Measurements from ENCODE around the gene SYCN.

The SYCN gene

DNA sequence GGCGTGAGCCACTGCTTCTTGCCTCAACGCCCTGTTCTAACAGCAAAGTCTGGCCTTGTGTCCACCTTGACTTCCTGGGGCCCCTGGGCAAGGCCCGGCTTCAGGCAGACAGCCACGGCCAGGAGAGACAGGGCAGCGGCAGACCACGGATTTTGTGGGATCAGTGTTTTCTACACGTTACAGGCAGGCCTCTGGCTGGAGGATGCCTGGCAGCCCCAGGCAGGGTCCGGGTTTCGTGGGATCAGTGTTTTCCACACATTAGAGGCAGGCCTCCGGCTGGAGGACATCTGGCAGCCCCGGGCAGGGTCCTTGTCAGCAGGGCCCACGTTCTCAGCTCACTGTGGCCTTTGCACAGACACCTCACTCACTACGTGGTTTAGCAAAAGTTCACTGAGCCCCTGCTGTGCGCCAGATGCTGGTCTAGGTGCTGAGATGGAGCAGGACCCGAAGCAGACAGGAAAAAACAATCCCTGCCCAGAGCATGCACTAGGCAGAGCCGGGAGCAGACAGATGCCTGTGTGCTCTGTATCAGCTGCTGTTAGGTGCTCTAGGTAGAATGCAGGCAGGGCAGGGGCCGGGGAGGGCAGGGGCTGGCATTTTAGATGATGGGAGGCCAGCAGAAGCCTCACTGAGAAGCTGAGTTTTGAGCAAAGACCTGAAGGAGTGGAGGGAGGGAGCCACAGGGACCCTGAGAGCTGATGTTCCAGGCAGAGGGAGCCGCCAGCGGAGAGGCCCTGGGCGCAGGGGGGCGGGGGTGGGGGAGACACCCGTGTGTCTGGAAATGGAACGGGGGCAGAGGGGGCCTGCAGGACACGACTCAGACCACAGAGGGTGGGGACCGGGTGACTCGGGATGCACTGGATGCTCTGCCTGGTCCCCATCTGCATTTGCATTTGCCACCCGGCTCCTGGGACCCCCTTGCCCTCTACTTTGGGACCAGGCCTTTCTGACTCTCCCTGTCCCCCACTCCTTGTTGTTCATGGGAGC lies 32.3 kb downstream of the SYCN start:
- Mint-ChIP-seq H3K27me3 (no peaks in the 10 kb centered on the region), H3K4me3 (no peak overlapping the region), H3K4me1 (no peaks in the 10 kb centered on the region), H3K27ac (no peak overlapping the region), H3K9me3 (no peaks in the 10 kb centered on the region)
- ATAC-seq (no peak), DNase-seq (no peak)

DNA sequence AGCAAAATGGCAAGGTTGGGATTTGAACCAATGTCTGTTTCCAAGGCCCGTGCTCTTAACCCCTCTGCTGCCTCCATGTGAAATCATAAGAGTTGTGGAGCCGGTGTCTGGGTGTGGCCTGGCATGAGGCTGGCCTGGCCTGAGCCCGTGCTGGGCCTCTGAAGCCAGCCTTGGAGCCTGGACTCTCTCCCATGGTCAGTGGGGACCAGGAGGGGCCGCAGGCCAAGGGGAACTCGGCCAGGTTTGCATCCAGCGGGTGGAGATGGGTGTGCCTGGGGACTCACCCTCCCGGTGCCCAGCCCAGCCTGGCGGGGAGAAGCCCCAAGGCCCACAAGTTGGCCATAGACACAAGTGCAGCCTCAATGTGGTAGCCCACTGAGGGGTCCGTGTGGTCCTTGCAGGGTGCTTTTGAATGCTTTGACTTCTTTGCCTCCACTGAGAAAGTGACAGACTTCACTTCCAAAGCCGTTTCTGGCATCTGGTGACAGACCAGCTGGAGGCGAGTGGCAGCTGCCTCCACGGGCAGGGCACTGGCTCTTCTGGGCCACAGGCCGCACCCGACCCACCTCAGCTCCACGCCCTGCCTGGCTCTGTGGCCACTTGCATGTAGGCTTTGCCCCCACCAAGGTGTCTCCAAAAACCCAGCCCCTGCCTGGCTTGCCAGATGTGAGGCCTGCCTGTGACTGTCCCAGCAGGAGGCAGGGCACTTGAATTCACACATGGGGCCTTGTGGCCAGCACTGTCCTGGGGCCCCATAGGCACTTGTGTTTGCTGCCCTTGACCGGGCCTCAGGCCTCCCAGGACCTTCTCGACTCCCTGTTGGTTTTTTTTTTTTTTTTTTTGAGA lies 33.5 kb downstream of the SYCN start:
- no peaks in the 10 kb centered on the region for H3K9me3 Mint-ChIP-seq
- H3K4me3 Mint-ChIP-seq: no peak overlapping the region
- DNase-seq: no peak
- H3K27me3 Mint-ChIP-seq: no peaks in the 10 kb centered on the region
- H3K27ac Mint-ChIP-seq: no peak overlapping the region
- H3K4me1 Mint-ChIP-seq: no peaks in the 10 kb centered on the region
- no peak for ATAC-seq

DNA sequence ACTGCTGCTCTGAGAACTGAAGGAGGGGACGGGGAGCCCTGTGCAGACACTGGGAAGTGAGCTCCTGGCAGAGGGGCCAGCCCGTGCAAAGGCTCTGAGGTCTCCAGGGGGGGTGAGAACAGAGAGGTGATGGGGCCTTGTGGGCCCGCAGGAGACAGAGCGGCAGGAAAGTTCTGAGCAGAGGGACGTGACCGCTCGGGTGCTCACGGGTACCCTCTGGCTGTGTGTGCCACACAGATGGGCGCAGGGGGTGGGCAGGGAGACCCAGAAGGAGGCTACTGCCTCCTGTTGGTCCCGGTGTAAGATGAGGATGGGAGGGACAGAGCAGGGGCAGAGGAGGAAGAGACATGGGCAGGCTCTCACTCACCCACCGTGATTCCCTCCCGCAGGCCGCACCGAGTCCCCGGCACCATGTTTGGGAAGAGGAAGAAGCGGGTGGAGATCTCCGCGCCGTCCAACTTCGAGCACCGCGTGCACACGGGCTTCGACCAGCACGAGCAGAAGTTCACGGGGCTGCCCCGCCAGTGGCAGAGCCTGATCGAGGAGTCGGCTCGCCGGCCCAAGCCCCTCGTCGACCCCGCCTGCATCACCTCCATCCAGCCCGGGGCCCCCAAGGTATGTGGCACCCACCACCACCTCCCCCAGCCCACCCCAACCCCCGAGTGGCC lies 34.8 kb downstream of the SYCN start:
- no peak for ATAC-seq
- no peak for DNase-seq
- H3K9me3 Mint-ChIP-seq: no peaks in the 10 kb centered on the region
- H3K27ac Mint-ChIP-seq: no peak overlapping the region
- H3K4me3 Mint-ChIP-seq: no peak overlapping the region
- no peaks in the 10 kb centered on the region for H3K27me3 Mint-ChIP-seq
- H3K4me1 Mint-ChIP-seq: no peaks in the 10 kb centered on the region

DNA sequence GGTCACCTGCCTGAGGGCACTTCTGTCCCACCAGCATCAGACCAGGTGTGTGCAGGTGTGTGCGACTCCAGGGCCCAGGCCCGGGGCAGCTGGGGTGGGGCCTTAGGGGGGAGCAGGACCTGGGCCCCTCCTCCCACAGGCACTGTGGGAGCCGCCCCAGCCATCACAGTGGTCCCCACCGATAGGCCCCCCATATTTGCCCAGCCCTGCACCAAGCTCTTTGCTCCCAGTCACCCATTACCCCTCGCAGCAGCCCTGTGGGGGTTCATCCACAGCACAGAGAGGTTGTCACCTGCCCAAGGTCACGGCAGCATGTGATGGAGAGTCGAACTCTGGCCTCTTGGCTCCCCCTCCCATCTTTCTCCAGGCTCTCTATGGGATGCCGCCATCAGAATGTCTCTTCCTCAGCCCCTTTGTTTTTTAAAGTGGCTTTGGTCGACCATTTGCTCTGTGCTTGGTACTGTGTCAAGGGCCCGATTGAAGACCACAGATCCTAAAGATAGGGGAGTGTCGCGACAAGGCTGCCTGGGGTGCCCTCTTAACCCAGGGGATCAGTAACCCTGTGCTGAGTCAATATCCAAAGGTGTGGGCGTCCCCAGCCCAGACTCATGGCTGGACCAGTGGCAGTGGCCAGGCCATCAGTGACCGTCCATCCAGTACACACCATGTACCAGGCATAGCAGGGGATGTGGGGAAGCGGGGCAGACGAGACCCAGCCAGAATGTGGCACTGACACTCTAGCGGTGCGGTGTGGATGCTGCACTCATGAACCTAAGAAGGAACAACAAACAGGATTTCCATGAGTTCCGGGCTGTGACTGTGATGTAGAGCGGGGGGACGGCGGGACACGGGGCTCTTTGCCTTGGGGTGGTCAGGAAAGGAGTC lies 35.6 kb downstream of the SYCN start:
- Mint-ChIP-seq H3K4me1 (no peaks in the 10 kb centered on the region), H3K27me3 (no peaks in the 10 kb centered on the region), H3K9me3 (no peaks in the 10 kb centered on the region), H3K4me3 (no peak overlapping the region), H3K27ac (peak overlapping the region; percentile 1 to 11)
- DNase-seq (no peak), ATAC-seq (no peak)

DNA sequence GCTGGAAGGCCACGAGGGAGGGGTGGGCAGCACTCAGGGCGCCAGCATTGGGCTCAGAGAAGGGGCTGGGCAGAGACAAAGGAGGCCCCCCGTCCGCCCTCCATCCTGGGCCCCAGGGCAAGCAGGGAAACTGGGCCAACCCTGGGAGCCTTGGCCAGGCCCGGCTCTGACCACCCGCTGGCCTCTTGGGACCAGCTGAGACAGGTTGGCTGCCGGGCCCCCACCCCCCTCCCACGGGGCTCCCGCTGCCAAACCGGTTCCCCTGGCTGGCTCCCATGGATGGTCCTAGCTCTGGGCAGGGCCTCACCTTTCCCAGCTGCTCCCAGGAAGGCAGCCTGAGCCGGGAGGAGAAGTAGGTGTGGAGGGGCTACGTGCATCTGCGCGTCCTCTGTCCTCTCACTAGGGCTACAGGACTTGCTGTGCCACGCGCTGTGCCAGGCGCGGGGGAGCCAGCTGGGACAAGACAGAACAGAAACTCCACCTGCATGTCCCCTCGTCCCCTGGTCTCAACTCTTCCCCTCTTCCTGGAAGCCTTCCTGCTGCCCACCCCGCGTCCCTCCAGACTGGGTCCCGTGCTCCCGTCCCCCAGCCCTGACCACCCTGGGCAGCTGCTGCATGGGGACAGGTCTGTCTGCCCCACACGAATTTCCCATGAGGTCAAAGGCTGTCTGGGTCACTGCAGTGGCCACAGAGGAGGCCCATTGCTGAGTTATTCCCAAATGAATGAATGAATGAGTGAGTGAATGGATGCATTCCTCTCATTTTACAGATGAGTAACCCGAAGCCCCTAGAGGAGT lies 36.4 kb downstream of the SYCN start:
- Mint-ChIP-seq H3K9me3 (no peaks in the 10 kb centered on the region), H3K27ac (no peak overlapping the region), H3K4me1 (peaks cover 8% of the 10 kb centered on the region), H3K27me3 (no peaks in the 10 kb centered on the region), H3K4me3 (no peak overlapping the region)
- no peak for ATAC-seq
- no peak for DNase-seq

DNA sequence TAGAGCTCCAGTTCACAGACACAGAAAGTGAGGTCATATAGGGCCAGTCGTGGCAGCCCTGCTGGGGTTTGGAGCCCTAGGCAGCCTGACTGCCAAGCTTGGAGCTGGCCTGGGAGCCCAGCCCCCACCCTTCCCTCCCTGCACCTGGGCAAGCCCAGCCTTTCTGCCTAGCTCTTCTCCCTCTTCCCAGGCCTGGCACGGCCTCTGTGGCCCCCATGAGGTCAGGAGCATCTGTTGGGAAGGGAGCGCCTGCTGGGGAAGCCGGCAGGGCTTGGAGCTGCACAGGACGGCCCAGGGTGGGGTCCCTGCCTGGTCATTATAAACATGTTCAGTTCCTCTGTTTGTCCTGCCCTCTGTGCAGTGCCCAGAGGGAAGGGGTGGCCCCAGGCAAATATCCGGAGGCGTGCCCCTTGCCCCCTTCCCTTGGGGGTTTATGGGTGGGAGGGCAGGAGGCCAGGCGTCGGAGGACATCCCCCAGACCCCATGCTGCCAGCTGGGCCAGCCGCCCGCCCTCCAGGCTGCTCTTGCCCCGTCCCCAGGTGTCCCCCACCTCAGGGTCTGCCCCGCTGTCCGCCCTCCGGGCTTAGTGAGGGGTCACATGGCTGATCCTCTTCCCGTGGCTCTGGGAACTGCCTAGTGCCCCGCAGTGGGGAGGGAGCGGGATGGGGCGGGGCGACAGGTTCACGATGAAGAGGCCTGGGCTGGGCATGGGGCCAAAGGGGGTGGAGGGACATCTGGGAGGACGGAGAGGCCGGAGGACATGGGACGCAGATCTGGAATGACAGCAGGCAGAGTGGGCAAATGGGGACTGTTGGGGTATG lies 37.3 kb downstream of the SYCN start:
- peaks cover 12% of the 10 kb centered on the region for H3K4me1 Mint-ChIP-seq
- no peaks in the 10 kb centered on the region for H3K9me3 Mint-ChIP-seq
- no peaks in the 10 kb centered on the region for H3K27me3 Mint-ChIP-seq
- no peak overlapping the region for H3K4me3 Mint-ChIP-seq
- no peak for ATAC-seq
- DNase-seq: no peak
- no peak overlapping the region for H3K27ac Mint-ChIP-seq

DNA sequence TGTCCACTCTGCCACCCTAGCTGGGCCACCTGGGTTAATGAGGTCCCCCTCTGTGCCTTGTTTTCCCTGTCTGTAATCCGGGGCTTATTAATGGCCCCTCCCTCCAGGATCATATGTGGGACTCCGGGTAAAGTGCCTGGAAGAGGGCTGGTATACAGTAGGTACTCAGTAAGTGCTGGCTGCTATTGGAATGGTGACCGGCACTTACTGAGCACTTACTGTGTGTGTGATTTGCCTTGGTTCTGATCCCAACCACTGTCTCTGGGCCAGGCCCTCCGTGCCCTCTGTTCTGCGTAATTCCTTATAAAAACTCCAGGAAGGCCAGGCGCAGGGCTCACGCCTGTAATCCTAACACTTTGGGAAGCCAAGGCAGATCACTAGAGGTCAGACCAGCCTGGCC lies 38.2 kb downstream of the SYCN start:
- no peaks in the 10 kb centered on the region for H3K27me3 Mint-ChIP-seq
- H3K4me1 Mint-ChIP-seq: peaks cover 12% of the 10 kb centered on the region
- no peaks in the 10 kb centered on the region for H3K9me3 Mint-ChIP-seq
- no peak overlapping the region for H3K27ac Mint-ChIP-seq
- ATAC-seq (no peak), DNase-seq (no peak)
- no peak overlapping the region for H3K4me3 Mint-ChIP-seq

DNA sequence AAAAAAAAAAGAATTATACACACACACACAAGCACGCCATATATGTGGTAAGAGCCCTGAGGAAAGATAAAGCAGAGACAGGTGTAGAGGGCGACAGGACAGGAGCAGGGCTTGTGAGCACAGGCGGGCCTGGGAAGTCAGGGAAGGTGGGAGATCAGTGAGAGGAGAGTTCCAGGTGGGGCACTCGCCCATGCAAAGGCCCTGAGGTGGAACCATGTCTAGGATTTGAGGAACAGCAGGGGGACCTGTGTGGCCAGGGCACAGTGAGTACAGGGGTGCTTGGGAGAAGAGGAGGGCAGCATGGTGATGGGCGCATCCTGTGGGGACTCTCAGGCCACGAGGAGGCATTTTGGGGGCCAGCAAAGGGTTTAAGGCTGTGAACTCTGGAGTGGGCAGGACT lies 39.8 kb downstream of the SYCN start:
- no peak for ATAC-seq
- Mint-ChIP-seq H3K27me3 (no peaks in the 10 kb centered on the region), H3K4me3 (no peak overlapping the region), H3K4me1 (peaks cover 22% of the 10 kb centered on the region), H3K9me3 (no peaks in the 10 kb centered on the region), H3K27ac (peak overlapping the region in 1 of 2 donors; percentile 62)
- no peak for DNase-seq

DNA sequence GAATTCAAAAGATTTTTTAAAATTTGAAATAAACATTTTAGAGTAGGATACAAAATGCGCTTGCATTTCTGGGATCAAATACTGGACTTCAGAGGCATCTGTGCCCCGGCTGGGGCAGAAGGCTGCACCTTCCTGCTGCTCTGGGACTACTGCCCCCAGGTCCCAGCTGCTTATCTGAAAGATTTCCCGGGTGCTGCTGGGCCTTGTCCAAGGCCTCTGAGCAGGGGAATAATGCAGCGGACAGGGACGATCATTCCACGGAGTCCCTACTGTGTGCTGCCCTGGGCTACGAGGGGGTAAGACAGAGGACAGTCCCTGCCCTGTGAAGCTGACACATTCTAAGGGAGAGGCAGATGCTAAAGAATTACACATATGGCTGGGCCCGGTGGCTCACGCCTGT lies 40.4 kb downstream of the SYCN start:
- Mint-ChIP-seq H3K4me1 (peaks cover 27% of the 10 kb centered on the region), H3K9me3 (no peaks in the 10 kb centered on the region), H3K27me3 (no peaks in the 10 kb centered on the region), H3K4me3 (no peak overlapping the region), H3K27ac (no peak overlapping the region)
- DNase-seq (no peak), ATAC-seq (no peak)

DNA sequence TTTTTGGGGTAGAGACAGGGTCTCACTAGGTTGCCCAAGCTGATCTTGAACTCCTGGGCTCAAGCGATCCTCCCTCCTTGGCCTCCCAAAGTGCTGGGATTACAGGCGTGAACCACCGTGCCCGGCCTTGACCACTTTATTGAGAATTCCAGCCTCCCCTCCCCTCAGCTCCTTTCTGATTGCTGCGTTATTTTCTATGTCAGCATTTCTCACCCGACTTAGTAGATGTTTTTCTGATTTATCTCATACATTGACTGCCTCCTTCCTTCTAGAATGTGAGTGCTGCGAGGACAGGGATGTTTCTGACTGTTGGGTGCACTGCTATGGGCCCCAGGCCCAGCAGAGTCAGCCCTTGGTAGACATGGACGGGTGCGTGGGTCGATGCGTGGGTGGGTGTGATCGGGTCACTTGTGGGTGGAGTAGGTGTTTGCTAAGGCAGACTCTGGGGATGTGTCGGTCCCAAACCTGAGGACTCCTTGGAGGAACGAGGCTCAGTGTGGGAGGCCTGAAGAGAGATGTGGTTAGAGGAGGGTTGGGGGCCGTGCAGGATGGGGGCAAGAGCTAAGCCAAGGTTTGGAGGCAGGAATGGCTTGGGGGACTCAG lies 41.5 kb downstream of the SYCN start:
- DNase-seq: no peak
- Mint-ChIP-seq H3K9me3 (no peaks in the 10 kb centered on the region), H3K4me3 (peak overlapping the region in 1 of 2 donors; percentile 13), H3K27me3 (no peaks in the 10 kb centered on the region), H3K4me1 (peaks cover 34% of the 10 kb centered on the region), H3K27ac (peak overlapping the region in 1 of 2 donors; percentile 50)
- no peak for ATAC-seq

DNA sequence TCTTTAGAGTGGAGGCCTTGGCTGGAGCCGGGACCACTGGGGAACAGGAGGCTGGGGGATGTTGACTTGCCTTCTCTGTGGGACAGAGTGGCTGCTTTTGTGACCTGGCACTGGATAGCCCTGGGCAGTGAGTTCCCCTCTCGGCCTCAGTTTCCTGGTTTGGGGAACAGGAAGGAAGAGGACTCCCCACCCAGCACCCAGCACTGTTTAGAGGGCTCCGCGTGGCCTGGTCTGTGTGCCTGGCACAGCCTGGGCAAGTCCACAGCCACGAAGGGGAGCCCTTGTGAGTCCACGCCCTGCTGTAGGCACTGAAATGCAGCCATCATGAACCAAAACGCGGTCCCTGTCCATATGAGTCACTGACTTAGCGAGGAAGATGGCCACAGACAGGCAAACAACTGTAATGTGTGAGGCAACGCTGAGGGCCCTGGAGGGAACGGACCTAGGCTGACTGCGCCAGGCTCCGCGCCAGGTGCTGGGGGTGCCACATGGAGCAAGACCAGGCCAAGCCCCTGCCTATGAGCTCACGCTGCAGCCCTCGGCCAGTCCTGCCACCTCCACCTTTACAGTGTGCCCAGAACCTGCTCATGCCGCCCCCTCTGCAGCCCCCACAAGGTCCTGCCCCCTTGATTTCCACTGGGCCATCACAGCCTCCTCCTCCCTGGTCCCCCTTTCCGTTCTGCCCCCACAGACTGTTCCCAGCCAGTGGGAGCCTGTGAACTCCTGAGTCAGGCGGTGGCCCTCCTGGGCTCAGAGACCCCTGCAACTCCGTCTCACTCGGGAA lies 43.0 kb downstream of the SYCN start:
- Mint-ChIP-seq H3K27ac (peak overlapping the region in 1 of 2 donors; percentile 22), H3K4me1 (peaks cover 42% of the 10 kb centered on the region), H3K27me3 (no peaks in the 10 kb centered on the region), H3K4me3 (no peak overlapping the region), H3K9me3 (no peaks in the 10 kb centered on the region)
- ATAC-seq (no peak), DNase-seq (no peak)

DNA sequence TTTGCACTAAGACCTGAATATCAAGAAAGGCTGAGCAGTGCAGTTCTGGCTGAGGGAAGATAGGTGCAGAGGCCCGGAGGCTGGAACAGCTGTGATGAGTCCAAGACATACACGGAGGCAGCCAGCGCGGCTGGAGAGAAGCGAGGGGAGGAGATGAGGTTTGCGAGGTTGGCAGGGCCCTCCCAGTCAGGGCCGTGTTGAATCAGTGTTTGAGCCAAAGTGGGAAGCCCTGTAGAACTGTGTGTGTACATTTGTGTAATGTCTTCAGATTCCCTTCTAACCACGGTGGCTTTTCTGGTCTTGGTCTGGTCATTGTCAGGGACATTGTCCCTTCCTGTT lies 43.6 kb downstream of the SYCN start:
- Mint-ChIP-seq H3K27ac (peak overlapping the region in 1 of 2 donors; percentile 36), H3K9me3 (no peaks in the 10 kb centered on the region)
- DNase-seq: no peak

More for the DNA sequence above, 43.6 kb downstream of the SYCN start:
- no peak for ATAC-seq
- H3K27me3 Mint-ChIP-seq: no peaks in the 10 kb centered on the region
- peaks cover 42% of the 10 kb centered on the region for H3K4me1 Mint-ChIP-seq
- H3K4me3 Mint-ChIP-seq: no peak overlapping the region
